Stimulated activated naive CD8-positive, alpha-beta T cell treated with anti-CD3 and anti-CD28 coated beads, Interleukin-15, amount 100 ng/mL, for 72 hours (primary cell): ENCODE measurements around the gene MYBPC1.
"Not testable (repeated sequence)": the region's sequence is repeated elsewhere in the genome, so short reads cannot be mapped to it uniquely, and the experiment has no call there.

Experiments
- ATAC-seq: fragments of 150-1000 bp; cut with Tn5 transposase; 2 replicates; pipeline ENCODE4 v1.10.0; 2021; ENCODE audit warnings: mild to moderate bottlenecking, moderate library complexity
- DNase-seq, 2 donors: peaks; one replicate each; pipeline ENCODE4 v3.0.0; 2021 to 2022
- H3K27ac Mint-ChIP-seq, 2 donors: one replicate each; pipeline ENCODE4 v1.8.0; 2022; ENCODE audit warnings: mild to moderate bottlenecking in 2 of 2, mixed read lengths in 2 of 2, moderate library complexity in 2 of 2
- H3K27me3 Mint-ChIP-seq: one replicate; pipeline ENCODE4 v1.8.0; 2022; ENCODE audit warnings: mixed read lengths
- H3K4me1 Mint-ChIP-seq: one replicate; pipeline ENCODE4 v1.8.0; 2022; ENCODE audit warnings: mild to moderate bottlenecking, mixed read lengths
- H3K4me3 Mint-ChIP-seq, 2 donors: one replicate each; pipeline ENCODE4 v1.8.0; 2022; ENCODE audit warnings: mild to moderate bottlenecking in 2 of 2, mixed read lengths in 2 of 2, moderate library complexity in 1 of 2
- H3K9me3 Mint-ChIP-seq, 2 donors: one replicate each; pipeline ENCODE4 v1.8.0; 2022; ENCODE audit warnings: mixed read lengths in 2 of 2

Gene MYBPC1

GRCh38 chr12:101594700-101595099 lies at the start of gene MYBPC1:
MYBPC1 (plus strand) TSS chr12:101594971; CDS start chr12:101595071, 100 bp downstream.
- Mint-ChIP-seq H3K4me1 (no peaks in the 10 kb centered on the region), H3K27me3 (peaks cover 23% of the 10 kb centered on the region), H3K9me3 (no peaks in the 10 kb centered on the region), H3K4me3 (no peak within 1 kb of the TSS), H3K27ac (no peak within 1 kb of the TSS)
- no peak for DNase-seq
- ATAC-seq = peak; percentile 26

GRCh38 chr12:101551362-101552114 lies 43.2 kb upstream of the MYBPC1 start:
- H3K4me3 Mint-ChIP-seq = no peak overlapping the region
- DNase-seq = no peak
- H3K9me3 Mint-ChIP-seq = peaks cover 0 to 6% of the 10 kb centered on the region in 2 donors
- ATAC-seq = no peak
- peaks cover 17% of the 10 kb centered on the region for H3K27me3 Mint-ChIP-seq
- no peaks in the 10 kb centered on the region for H3K4me1 Mint-ChIP-seq
- H3K27ac Mint-ChIP-seq = no peak overlapping the region

GRCh38 chr12:101552277-101552676 lies 42.5 kb upstream of the MYBPC1 start:
- no peak for ATAC-seq
- Mint-ChIP-seq H3K4me3 (no peak overlapping the region), H3K27ac (no peak overlapping the region), H3K9me3 (peaks cover 0 to 6% of the 10 kb centered on the region in 2 donors), H3K4me1 (no peaks in the 10 kb centered on the region), H3K27me3 (peaks cover 18% of the 10 kb centered on the region)
- no peak for DNase-seq

GRCh38 chr12:101557094-101557493 lies 37.7 kb upstream of the MYBPC1 start:
- ATAC-seq = no peak

GRCh38 chr12:101558726-101559125 lies 36.0 kb upstream of the MYBPC1 start:
- peaks cover 34% of the 10 kb centered on the region for H3K27me3 Mint-ChIP-seq
- not testable (repeated sequence) for H3K27ac Mint-ChIP-seq, DNase-seq, ATAC-seq, H3K4me3 Mint-ChIP-seq, H3K4me1 Mint-ChIP-seq, H3K9me3 Mint-ChIP-seq

More at GRCh38 chr12:101557094-101557493, 37.7 kb upstream of the MYBPC1 start:
- Mint-ChIP-seq H3K27ac (no peak overlapping the region), H3K27me3 (peaks cover 24% of the 10 kb centered on the region), H3K4me3 (no peak overlapping the region), H3K9me3 (no peaks in the 10 kb centered on the region), H3K4me1 (no peaks in the 10 kb centered on the region)
- no peak for DNase-seq

GRCh38 chr12:101563212-101563611 lies 31.6 kb upstream of the MYBPC1 start:
- peaks cover 6 to 12% of the 10 kb centered on the region in 2 donors for H3K9me3 Mint-ChIP-seq
- H3K27me3 Mint-ChIP-seq = peaks cover 22% of the 10 kb centered on the region
- ATAC-seq = no peak
- no peak overlapping the region for H3K27ac Mint-ChIP-seq
- peaks cover 14% of the 10 kb centered on the region for H3K4me1 Mint-ChIP-seq
- no peak for DNase-seq
- H3K4me3 Mint-ChIP-seq = no peak overlapping the region

- Mint-ChIP-seq H3K9me3 (peaks cover 6 to 12% of the 10 kb centered on the region in 2 donors), H3K4me1 (peaks cover 14% of the 10 kb centered on the region), H3K27ac (no peak overlapping the region), H3K27me3 (peaks cover 22% of the 10 kb centered on the region), H3K4me3 (no peak overlapping the region)
- ATAC-seq = no peak
- DNase-seq = no peak
Measured at GRCh38 chr12:101564912-101565311, 29.9 kb upstream of the MYBPC1 start.

GRCh38 chr12:101566318-101566717 lies 28.5 kb upstream of the MYBPC1 start:
- peak overlapping the region; percentile 9 to 55 for H3K4me3 Mint-ChIP-seq
- peak; percentile 87 for ATAC-seq
- peak overlapping the region; percentile 34 to 68 for H3K27ac Mint-ChIP-seq
- H3K27me3 Mint-ChIP-seq = peaks cover 22% of the 10 kb centered on the region
- H3K4me1 Mint-ChIP-seq = peaks cover 14% of the 10 kb centered on the region
- peaks cover 6 to 12% of the 10 kb centered on the region in 2 donors for H3K9me3 Mint-ChIP-seq
- DNase-seq = peak; percentile 12 to 35

GRCh38 chr12:101567918-101568317 lies 26.9 kb upstream of the MYBPC1 start:
- ATAC-seq (no peak), DNase-seq (no peak)
- Mint-ChIP-seq H3K9me3 (peaks cover 6 to 12% of the 10 kb centered on the region in 2 donors), H3K4me3 (no peak overlapping the region), H3K27ac (no peak overlapping the region), H3K4me1 (peaks cover 14% of the 10 kb centered on the region), H3K27me3 (peaks cover 18% of the 10 kb centered on the region)

GRCh38 chr12:101570047-101570446 lies 24.7 kb upstream of the MYBPC1 start:
- Mint-ChIP-seq H3K27me3 (peaks cover 6% of the 10 kb centered on the region), H3K9me3 (peaks cover 6% of the 10 kb centered on the region in 2 donors), H3K27ac (no peak overlapping the region), H3K4me3 (no peak overlapping the region), H3K4me1 (peaks cover 13% of the 10 kb centered on the region)
- DNase-seq (no peak), ATAC-seq (no peak)

GRCh38 chr12:101571105-101571504 lies 23.7 kb upstream of the MYBPC1 start:
- no peak overlapping the region for H3K27ac Mint-ChIP-seq
- H3K4me3 Mint-ChIP-seq = no peak overlapping the region
- peaks cover 4% of the 10 kb centered on the region for H3K4me1 Mint-ChIP-seq
- peaks cover 3% of the 10 kb centered on the region in 2 donors for H3K9me3 Mint-ChIP-seq
- ATAC-seq (no peak), DNase-seq (no peak)
- H3K27me3 Mint-ChIP-seq = peaks cover 6% of the 10 kb centered on the region

- Mint-ChIP-seq H3K27ac (no peak overlapping the region), H3K4me3 (no peak overlapping the region), H3K27me3 (peaks cover 6% of the 10 kb centered on the region), H3K9me3 (no peaks in the 10 kb centered on the region), H3K4me1 (no peaks in the 10 kb centered on the region)
- DNase-seq = no peak
- no peak for ATAC-seq
Measured at GRCh38 chr12:101573743-101574142, 21.0 kb upstream of the MYBPC1 start.

GRCh38 chr12:101578417-101578816 lies 16.4 kb upstream of the MYBPC1 start:
- Mint-ChIP-seq H3K27ac (no peak overlapping the region), H3K4me1 (no peaks in the 10 kb centered on the region), H3K9me3 (no peaks in the 10 kb centered on the region), H3K27me3 (peaks cover 14% of the 10 kb centered on the region), H3K4me3 (no peak overlapping the region)
- DNase-seq (no peak), ATAC-seq (no peak)

- Mint-ChIP-seq H3K27me3 (peaks cover 14% of the 10 kb centered on the region), H3K9me3 (no peaks in the 10 kb centered on the region), H3K27ac (no peak overlapping the region), H3K4me3 (no peak overlapping the region), H3K4me1 (no peaks in the 10 kb centered on the region)
- DNase-seq = no peak
- ATAC-seq = no peak
Measured at GRCh38 chr12:101581190-101581589, 13.6 kb upstream of the MYBPC1 start.

- no peak overlapping the region for H3K4me3 Mint-ChIP-seq
- no peaks in the 10 kb centered on the region for H3K9me3 Mint-ChIP-seq
- H3K4me1 Mint-ChIP-seq = no peaks in the 10 kb centered on the region
- DNase-seq = no peak
- H3K27me3 Mint-ChIP-seq = peaks cover 21% of the 10 kb centered on the region
- ATAC-seq = no peak
- no peak overlapping the region for H3K27ac Mint-ChIP-seq
Measured at GRCh38 chr12:101582937-101583336, 11.8 kb upstream of the MYBPC1 start.

GRCh38 chr12:101590383-101590782 lies 4.4 kb upstream of the MYBPC1 start:
- H3K9me3 Mint-ChIP-seq = no peaks in the 10 kb centered on the region
- DNase-seq = no peak
- no peaks in the 10 kb centered on the region for H3K4me1 Mint-ChIP-seq
- peaks cover 43% of the 10 kb centered on the region for H3K27me3 Mint-ChIP-seq
- H3K27ac Mint-ChIP-seq = no peak overlapping the region
- no peak overlapping the region for H3K4me3 Mint-ChIP-seq
- ATAC-seq = no peak

GRCh38 chr12:101591781-101592180 lies 3.0 kb upstream of the MYBPC1 start:
- Mint-ChIP-seq H3K4me1 (no peaks in the 10 kb centered on the region), H3K9me3 (no peaks in the 10 kb centered on the region), H3K27ac (no peak overlapping the region), H3K27me3 (peaks cover 43% of the 10 kb centered on the region), H3K4me3 (no peak overlapping the region)
- DNase-seq (no peak), ATAC-seq (no peak)
